ENCODE results near the gene SPTBN1. TPM values are rescaled to one million over a fixed set of nuclear protein-coding genes. Genes with fewer than 3 reads are reported as not detected.

Gene SPTBN1
- total and polyA plus RNA-seq, 2 of the 13 experiments (the other 11 are each of a cell fraction or from before 2014, with no cell fraction given), result 123 to 299 TPM

GRCh38 chr2:54424555-54425163 lies 31.5 kb upstream of the SPTBN1 start (continued):
- no peak for TF ChIP-seq RNF219 (CRISPR knock-in tag; IDR thresholded peaks at IDR 0.05)
- TF ChIP-seq BRD4 (CRISPR knock-in tag; IDR thresholded peaks at IDR 0.05), result no peak
- TF ChIP-seq, protein P1, sequence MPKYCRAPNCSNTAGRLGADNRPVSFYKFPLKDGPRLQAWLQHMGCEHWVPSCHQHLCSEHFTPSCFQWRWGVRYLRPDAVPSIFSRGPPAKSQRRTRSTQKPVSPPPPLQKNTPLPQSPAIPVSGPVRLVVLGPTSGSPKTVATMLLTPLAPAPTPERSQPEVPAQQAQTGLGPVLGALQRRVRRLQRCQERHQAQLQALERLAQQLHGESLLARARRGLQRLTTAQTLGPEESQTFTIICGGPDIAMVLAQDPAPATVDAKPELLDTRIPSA (CRISPR knock-in tag; IDR thresholded peaks at IDR 0.05; ENCODE audit: borderline replicate concordance), result no peak
- TF ChIP-seq, protein P2, sequence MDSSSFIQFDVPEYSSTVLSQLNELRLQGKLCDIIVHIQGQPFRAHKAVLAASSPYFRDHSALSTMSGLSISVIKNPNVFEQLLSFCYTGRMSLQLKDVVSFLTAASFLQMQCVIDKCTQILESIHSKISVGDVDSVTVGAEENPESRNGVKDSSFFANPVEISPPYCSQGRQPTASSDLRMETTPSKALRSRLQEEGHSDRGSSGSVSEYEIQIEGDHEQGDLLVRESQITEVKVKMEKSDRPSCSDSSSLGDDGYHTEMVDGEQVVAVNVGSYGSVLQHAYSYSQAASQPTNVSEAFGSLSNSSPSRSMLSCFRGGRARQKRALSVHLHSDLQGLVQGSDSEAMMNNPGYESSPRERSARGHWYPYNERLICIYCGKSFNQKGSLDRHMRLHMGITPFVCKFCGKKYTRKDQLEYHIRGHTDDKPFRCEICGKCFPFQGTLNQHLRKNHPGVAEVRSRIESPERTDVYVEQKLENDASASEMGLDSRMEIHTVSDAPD (CRISPR knock-in tag; IDR thresholded peaks at IDR 0.05), result no peak
- no peak for TF ChIP-seq GABPA (IDR thresholded peaks at IDR 0.05; ENCODE audit: low read depth, low read length)
- no peak for TF ChIP-seq GABPA (CRISPR knock-in tag; IDR thresholded peaks at IDR 0.05; ENCODE audit: low read depth)
- no peak for TF ChIP-seq MED8 (CRISPR knock-in tag; IDR thresholded peaks at IDR 0.05; ENCODE audit: insufficient replicate concordance)
- TF ChIP-seq LRRFIP1 (CRISPR knock-in tag; conservative IDR thresholded peaks at IDR 0.05), result no peak
- TF ChIP-seq GMEB2 (CRISPR knock-in tag; IDR thresholded peaks at IDR 0.05; ENCODE audit: low read depth), result no peak
- no peak for TF ChIP-seq PAWR (CRISPR knock-in tag; IDR thresholded peaks at IDR 0.05; ENCODE audit: borderline replicate concordance)
- TF ChIP-seq, protein P3, sequence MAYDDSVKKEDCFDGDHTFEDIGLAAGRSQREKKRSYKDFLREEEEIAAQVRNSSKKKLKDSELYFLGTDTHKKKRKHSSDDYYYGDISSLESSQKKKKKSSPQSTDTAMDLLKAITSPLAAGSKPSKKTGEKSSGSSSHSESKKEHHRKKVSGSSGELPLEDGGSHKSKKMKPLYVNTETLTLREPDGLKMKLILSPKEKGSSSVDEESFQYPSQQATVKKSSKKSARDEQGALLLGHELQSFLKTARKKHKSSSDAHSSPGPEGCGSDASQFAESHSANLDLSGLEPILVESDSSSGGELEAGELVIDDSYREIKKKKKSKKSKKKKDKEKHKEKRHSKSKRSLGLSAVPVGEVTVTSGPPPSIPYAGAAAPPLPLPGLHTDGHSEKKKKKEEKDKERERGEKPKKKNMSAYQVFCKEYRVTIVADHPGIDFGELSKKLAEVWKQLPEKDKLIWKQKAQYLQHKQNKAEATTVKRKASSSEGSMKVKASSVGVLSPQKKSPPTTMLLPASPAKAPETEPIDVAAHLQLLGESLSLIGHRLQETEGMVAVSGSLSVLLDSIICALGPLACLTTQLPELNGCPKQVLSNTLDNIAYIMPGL (CRISPR knock-in tag; IDR thresholded peaks at IDR 0.05; ENCODE audit: borderline replicate concordance in 1 of 2, low read depth in 1 of 2), result no peak
- no peak for TF ChIP-seq ZNF468 (CRISPR knock-in tag; IDR thresholded peaks at IDR 0.05)
- TF ChIP-seq, protein P4, sequence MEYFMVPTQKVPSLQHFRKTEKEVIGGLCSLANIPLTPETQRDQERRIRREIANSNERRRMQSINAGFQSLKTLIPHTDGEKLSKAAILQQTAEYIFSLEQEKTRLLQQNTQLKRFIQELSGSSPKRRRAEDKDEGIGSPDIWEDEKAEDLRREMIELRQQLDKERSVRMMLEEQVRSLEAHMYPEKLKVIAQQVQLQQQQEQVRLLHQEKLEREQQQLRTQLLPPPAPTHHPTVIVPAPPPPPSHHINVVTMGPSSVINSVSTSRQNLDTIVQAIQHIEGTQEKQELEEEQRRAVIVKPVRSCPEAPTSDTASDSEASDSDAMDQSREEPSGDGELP (IDR thresholded peaks at IDR 0.05; ENCODE audit: borderline replicate concordance, low read depth), result no peak
- no peak for TF ChIP-seq PITX1 (CRISPR knock-in tag; IDR thresholded peaks at IDR 0.05)
- no peak for TF ChIP-seq TBP (CRISPR knock-in tag; IDR thresholded peaks at IDR 0.05)
- TF ChIP-seq ZNF891 (CRISPR knock-in tag; IDR thresholded peaks at IDR 0.05), result no peak
- no peak for TF ChIP-seq ZNF546 (CRISPR knock-in tag; conservative IDR thresholded peaks at IDR 0.05)
- TF ChIP-seq EEA1 (CRISPR knock-in tag; IDR thresholded peaks at IDR 0.05; ENCODE audit: borderline replicate concordance), result no peak
